Spleen (tissue), 7 donors: Measurements from ENCODE around the gene CALN1.

Source experiments
- CTCF ChIP-seq, 11 experiments: fragments of 200-600 bp in 7 of 11; fragments of 450-650 bp in 4 of 11; sonication (generic) in 4 of 11; IDR thresholded peaks in 8 of 11; conservative IDR thresholded peaks in 3 of 11; 1 replicate in 7 of 11; 2 replicates in 4 of 11; pipeline versions ENCODE4 v1.4.0 to v1.8.0; 2016 to 2021; ENCODE audit warnings: antibody characterized with exemption in 11 of 11, inconsistent platforms in 4 of 11, mild to moderate bottlenecking in 1 of 11
- POLR2A ChIP-seq, 3 donors: fragments of 450-650 bp; IDR thresholded peaks; one replicate each; pipeline ENCODE4 v1.5.1; 2017; ENCODE audit warnings: antibody characterized with exemption in 3 of 3, mild to moderate bottlenecking in 1 of 3
- POLR2AphosphoS5 ChIP-seq, 3 donors: sonication (generic); formaldehyde crosslinking; IDR thresholded peaks; one replicate each; pipeline ENCODE4 v1.5.1; 2017; ENCODE audit warnings: antibody characterized with exemption in 3 of 3
- donor health status: DM: no; HTN: no; CAD: no; lungs with moderate emphysema.
- donor health status: DM: no; HTN: no; CAD: no.
- donor health status: DM: no; HTN: no; CAD: no.

- TF ChIP-seq CTCF (IDR thresholded peaks at IDR 0.05 in 8 of 11, conservative IDR thresholded peaks at IDR 0.05 in 3 of 11), result no peak
- no peak for TF ChIP-seq POLR2A (IDR thresholded peaks at IDR 0.05)
- no peak for TF ChIP-seq POLR2AphosphoS5 (IDR thresholded peaks at IDR 0.05)
Measured at GRCh38 chr7:71784180-71784579, 628.0 kb downstream of the CALN1 start.
